GM19438 (cell line): Measurements from ENCODE around the gene EIF4E2.
"Not testable (repeated sequence)": the region's sequence is repeated elsewhere in the genome, so short reads cannot be mapped to it uniquely, and the experiment has no call there.

Source experiments
- ATAC-seq: cut with Tn5 transposase; IDR thresholded peaks from one replicate; pipeline ENCODE4 v1.9.1; 2021; ENCODE audit warnings: low read depth; ENCODE audit not compliant: unreplicated experiment

The EIF4E2 gene

GRCh38 chr2:232556426-232556825 is 5.9 kb downstream of the EIF4E2 start:
- ATAC-seq = no peak

GRCh38 chr2:232562515-232563151 is 12.1 kb downstream of the EIF4E2 start:
- no peak for ATAC-seq

GRCh38 chr2:232563580-232563979 is 13.1 kb downstream of the EIF4E2 start:
- ATAC-seq = no peak

- ATAC-seq = no peak
Measured at GRCh38 chr2:232567721-232568120, 17.2 kb downstream of the EIF4E2 start.

GRCh38 chr2:232568161-232568560 is 17.7 kb downstream of the EIF4E2 start:
- ATAC-seq = no peak

GRCh38 chr2:232569541-232569940 is 19.1 kb downstream of the EIF4E2 start:
- no peak for ATAC-seq

- not testable (repeated sequence) for ATAC-seq
Measured at GRCh38 chr2:232570481-232570880, 20.0 kb downstream of the EIF4E2 start.

- no peak for ATAC-seq
Measured at GRCh38 chr2:232571026-232571474, 20.6 kb downstream of the EIF4E2 start.

GRCh38 chr2:232573042-232573441 is 22.6 kb downstream of the EIF4E2 start:
- no peak for ATAC-seq

- no peak for ATAC-seq
Measured at GRCh38 chr2:232573771-232574435, 23.4 kb downstream of the EIF4E2 start.

- ATAC-seq = no peak
Measured at GRCh38 chr2:232574674-232575403, 24.4 kb downstream of the EIF4E2 start.

GRCh38 chr2:232575404-232575746 is 24.9 kb downstream of the EIF4E2 start:
- no peak for ATAC-seq

GRCh38 chr2:232576995-232577394 is 26.5 kb downstream of the EIF4E2 start:
- no peak for ATAC-seq

- ATAC-seq = no peak
Measured at GRCh38 chr2:232577841-232578240, 27.4 kb downstream of the EIF4E2 start.

- no peak for ATAC-seq
Measured at GRCh38 chr2:232578626-232579025, 28.1 kb downstream of the EIF4E2 start.

- ATAC-seq = no peak
Measured at GRCh38 chr2:232580648-232580981, 30.1 kb downstream of the EIF4E2 start.

- no peak for ATAC-seq
Measured at GRCh38 chr2:232581725-232582124, 31.2 kb downstream of the EIF4E2 start.

GRCh38 chr2:232584238-232584637 is 33.7 kb downstream of the EIF4E2 start:
- ATAC-seq = no peak

- no peak for ATAC-seq
Measured at GRCh38 chr2:232586943-232587505, 36.5 kb downstream of the EIF4E2 start.

GRCh38 chr2:232587512-232587911 is 37.0 kb downstream of the EIF4E2 start:
- ATAC-seq = no peak

GRCh38 chr2:232588031-232588430 is 37.5 kb downstream of the EIF4E2 start:
- no peak for ATAC-seq
